ENCODE results near the gene BRSK2.
"Not testable (repeated sequence)": the region's sequence is repeated elsewhere in the genome, so short reads cannot be mapped to it uniquely, and the experiment has no call there.

Gene BRSK2

GRCh38 chr11:1389932-1390568 is at the start of gene BRSK2:
BRSK2 (plus strand) TSS chr11:1389934; CDS start chr11:1390285, 351 bp downstream.
- Mint-ChIP-seq H3K4me1 (peaks cover 28% of the 10 kb centered on the region), H3K9me3 (no peaks in the 10 kb centered on the region), H3K27ac (peak within 1 kb of the TSS; percentile 27), H3K27me3 (peaks cover 32% of the 10 kb centered on the region), H3K4me3 (peak within 1 kb of the TSS; percentile 76), H3K36me3 (no peaks in the 10 kb centered on the region)
- no peak for ATAC-seq

- H3K9me3 Mint-ChIP-seq, result peaks cover 9% of the 10 kb centered on the region
- H3K27me3 Mint-ChIP-seq, result no peaks in the 10 kb centered on the region
- no peak overlapping the region for H3K27ac Mint-ChIP-seq
- H3K4me1 Mint-ChIP-seq, result peaks cover 17% of the 10 kb centered on the region
- no peak for ATAC-seq
- no peak overlapping the region for H3K4me3 Mint-ChIP-seq
- H3K36me3 Mint-ChIP-seq, result peaks cover 10% of the 10 kb centered on the region
Measured at GRCh38 chr11:1340111-1340510, 49.6 kb upstream of the BRSK2 start.

- H3K36me3 Mint-ChIP-seq, H3K27me3 Mint-ChIP-seq, H3K9me3 Mint-ChIP-seq, H3K4me3 Mint-ChIP-seq, H3K27ac Mint-ChIP-seq, ATAC-seq: not testable (repeated sequence)
- H3K4me1 Mint-ChIP-seq, result peaks cover 10% of the 10 kb centered on the region
Measured at GRCh38 chr11:1341226-1341625, 48.5 kb upstream of the BRSK2 start.

DNA sequence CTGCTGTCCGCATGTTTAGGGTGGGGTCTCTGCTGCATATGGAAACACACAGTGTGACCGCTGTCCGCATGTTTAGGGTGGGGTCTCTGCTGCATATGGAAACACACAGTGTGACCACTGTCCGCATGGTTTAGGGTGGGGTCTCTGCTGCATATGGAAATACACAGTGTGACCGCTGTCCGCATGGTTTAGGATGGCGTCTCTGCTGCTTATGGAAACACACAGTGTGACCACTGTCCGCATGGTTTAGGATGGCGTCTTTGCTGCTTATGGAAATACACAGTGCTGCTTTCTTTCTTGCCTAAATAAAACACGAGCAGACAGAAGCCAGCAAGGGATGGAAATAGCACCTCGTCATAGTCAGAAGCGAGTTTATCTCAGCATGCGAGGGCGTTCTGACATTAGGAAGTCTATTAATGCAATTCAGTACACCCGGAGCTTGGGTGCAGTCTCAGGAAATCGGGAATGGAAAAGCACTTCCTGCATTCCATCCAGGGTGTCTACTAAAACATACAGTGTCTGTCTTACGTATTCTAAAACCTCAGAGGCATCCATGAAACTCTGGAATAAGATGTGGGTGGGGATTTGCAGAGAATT is 47.7 kb upstream of the BRSK2 start:
- no peak overlapping the region for H3K4me3 Mint-ChIP-seq
- peaks cover 10% of the 10 kb centered on the region for H3K4me1 Mint-ChIP-seq
- ATAC-seq, result no peak
- no peak overlapping the region for H3K27ac Mint-ChIP-seq
- H3K27me3 Mint-ChIP-seq, result no peaks in the 10 kb centered on the region
- peaks cover 10% of the 10 kb centered on the region for H3K36me3 Mint-ChIP-seq
- H3K9me3 Mint-ChIP-seq, result peaks cover 9% of the 10 kb centered on the region

DNA sequence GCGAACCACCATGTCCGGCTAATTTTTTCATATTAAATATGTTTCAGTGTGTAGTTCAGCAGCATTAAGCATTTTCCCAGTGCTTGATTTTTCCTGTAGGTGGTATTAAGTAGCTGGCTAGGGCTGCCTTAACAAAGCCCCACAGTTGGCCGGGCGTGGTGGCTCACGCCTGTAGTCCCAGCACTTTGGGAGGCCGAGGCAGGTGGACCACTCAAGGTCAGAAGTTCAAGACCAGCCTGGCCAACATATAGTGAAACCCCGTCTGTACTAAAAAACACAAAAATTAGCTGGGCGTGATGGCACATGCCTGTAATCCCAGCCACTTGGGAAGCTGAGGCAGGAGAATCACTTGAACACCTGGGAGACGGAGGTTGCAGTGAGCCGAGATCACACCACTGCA is 46.8 kb upstream of the BRSK2 start:
- Mint-ChIP-seq H3K27me3 (no peaks in the 10 kb centered on the region), H3K27ac (no peak overlapping the region), H3K9me3 (peaks cover 6% of the 10 kb centered on the region), H3K36me3 (peaks cover 5% of the 10 kb centered on the region), H3K4me1 (peaks cover 5% of the 10 kb centered on the region), H3K4me3 (no peak overlapping the region)
- ATAC-seq, result no peak

DNA sequence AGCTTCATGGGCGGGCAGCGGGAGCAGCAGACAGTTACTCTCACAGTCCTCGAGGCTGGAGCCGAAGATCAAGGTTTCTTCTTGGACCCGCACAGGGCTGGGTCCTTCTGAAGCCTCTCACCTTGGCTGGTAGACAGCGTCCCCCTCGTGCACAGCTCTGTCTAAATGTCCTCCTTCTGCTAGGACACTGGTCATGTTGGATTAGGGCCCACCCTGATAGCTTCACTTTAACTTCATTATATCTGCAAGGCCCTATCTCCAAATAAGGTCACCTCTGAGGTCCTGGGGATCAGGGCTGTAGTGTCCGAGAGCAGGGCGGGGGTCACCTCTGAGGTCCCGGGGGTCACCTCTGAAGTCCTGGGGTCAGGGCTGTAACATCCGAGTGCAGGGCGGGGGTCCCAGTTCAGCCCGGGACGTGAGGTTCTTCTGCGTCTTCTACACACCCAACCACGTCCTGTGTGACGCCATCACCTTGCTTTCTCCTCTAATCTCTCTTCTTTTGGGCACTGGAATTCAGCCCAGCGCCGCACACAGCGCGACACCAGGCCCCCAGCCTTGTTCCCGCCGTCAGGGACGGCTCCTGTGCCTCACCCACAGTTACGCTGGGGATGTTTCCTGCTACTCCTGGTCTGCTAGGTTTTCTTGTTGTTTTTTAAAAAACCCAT is 46.2 kb upstream of the BRSK2 start:
- H3K36me3 Mint-ChIP-seq, result no peaks in the 10 kb centered on the region
- ATAC-seq, result no peak
- H3K4me3 Mint-ChIP-seq, result no peak overlapping the region
- no peaks in the 10 kb centered on the region for H3K4me1 Mint-ChIP-seq
- H3K9me3 Mint-ChIP-seq, result no peaks in the 10 kb centered on the region
- H3K27ac Mint-ChIP-seq, result no peak overlapping the region
- H3K27me3 Mint-ChIP-seq, result no peaks in the 10 kb centered on the region

DNA sequence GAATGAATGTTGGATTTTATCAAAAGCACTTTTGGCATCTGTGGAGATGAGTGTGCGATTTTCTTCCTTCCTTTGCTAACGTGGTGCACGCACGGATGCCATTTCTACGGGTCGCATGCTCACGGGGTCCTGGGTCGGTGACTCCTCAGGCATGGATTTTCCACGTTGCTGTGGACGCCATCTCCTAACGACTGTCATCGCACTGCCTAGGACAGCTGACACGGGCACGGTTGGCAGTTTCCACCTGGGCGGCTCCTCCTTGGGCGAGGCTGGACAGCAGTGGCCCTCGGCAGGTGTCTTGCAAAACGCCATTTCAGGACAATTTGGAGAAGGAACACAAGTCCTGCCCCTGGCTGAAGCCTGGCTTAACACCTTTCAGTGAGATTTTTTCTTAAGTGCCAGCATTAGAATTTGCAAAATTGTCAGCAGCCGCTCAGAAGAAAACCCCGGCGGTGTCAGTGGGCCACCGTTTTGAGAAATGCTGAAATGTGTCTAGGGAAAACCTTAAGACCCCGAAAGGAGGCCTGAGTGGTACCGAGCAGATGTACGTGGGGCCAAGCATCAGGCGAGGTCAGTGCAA is 45.6 kb upstream of the BRSK2 start:
- Mint-ChIP-seq H3K36me3 (no peaks in the 10 kb centered on the region), H3K27me3 (no peaks in the 10 kb centered on the region), H3K4me1 (no peaks in the 10 kb centered on the region), H3K9me3 (no peaks in the 10 kb centered on the region), H3K4me3 (no peak overlapping the region), H3K27ac (no peak overlapping the region)
- ATAC-seq, result no peak

DNA sequence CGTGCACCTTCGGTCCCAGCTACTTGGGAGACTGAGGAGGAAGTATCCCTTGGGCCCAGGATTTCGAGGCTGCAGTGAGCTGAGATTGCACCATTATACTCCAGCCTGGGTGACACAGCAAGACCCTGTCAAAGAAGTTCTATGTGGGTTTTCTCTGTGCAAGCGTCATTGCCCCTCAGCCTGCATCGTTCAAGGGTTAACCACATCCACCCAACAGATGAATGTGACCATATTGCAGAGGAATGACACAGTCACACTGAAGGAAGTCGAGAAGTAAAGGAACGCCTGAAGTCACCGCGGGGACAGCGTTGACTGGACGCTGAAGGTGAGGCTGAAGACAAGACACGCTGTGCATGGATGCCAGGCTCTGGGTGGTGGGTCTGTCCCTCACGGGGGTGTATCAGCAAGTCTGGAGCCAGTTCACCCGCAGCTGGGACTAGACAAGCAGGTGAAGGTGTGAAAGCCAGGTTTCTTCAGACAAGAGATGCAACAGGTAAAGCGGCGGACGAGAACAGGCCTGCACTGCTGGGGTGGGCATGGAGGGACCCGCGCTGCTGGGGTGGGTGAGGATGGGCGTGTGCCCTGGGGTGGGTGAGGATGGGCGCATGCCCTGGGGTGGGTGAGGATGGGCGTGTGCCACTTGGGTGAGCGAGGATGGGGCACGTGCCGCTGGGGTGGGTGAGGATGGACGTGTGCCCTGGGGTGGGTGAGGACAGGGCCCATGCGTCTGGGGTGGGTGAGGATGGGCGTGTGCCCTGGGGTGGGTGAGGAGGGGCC is 43.8 kb upstream of the BRSK2 start:
- Mint-ChIP-seq H3K9me3 (no peaks in the 10 kb centered on the region), H3K4me1 (no peaks in the 10 kb centered on the region), H3K36me3 (no peaks in the 10 kb centered on the region), H3K27me3 (no peaks in the 10 kb centered on the region), H3K27ac (no peak overlapping the region), H3K4me3 (no peak overlapping the region)
- ATAC-seq, result peak; percentile 56

- peak; percentile 58 for ATAC-seq
- H3K4me3 Mint-ChIP-seq, result no peak overlapping the region
- H3K36me3 Mint-ChIP-seq, result no peaks in the 10 kb centered on the region
- H3K9me3 Mint-ChIP-seq, result no peaks in the 10 kb centered on the region
- H3K27me3 Mint-ChIP-seq, result no peaks in the 10 kb centered on the region
- no peak overlapping the region for H3K27ac Mint-ChIP-seq
- H3K4me1 Mint-ChIP-seq, result no peaks in the 10 kb centered on the region
Measured at GRCh38 chr11:1346669-1347390, 42.9 kb upstream of the BRSK2 start.

- not testable (repeated sequence) for H3K9me3 Mint-ChIP-seq, H3K27ac Mint-ChIP-seq, H3K36me3 Mint-ChIP-seq, ATAC-seq, H3K4me1 Mint-ChIP-seq, H3K27me3 Mint-ChIP-seq, H3K4me3 Mint-ChIP-seq
Measured at GRCh38 chr11:1347411-1347999, 42.2 kb upstream of the BRSK2 start.

GRCh38 chr11:1348146-1348795 is 41.5 kb upstream of the BRSK2 start:
- no peaks in the 10 kb centered on the region for H3K9me3 Mint-ChIP-seq
- no peaks in the 10 kb centered on the region for H3K36me3 Mint-ChIP-seq
- H3K4me3 Mint-ChIP-seq, result no peak overlapping the region
- ATAC-seq, result no peak
- no peaks in the 10 kb centered on the region for H3K4me1 Mint-ChIP-seq
- peaks cover 5% of the 10 kb centered on the region for H3K27me3 Mint-ChIP-seq
- no peak overlapping the region for H3K27ac Mint-ChIP-seq

- no peak for ATAC-seq
- Mint-ChIP-seq H3K27ac (no peak overlapping the region), H3K9me3 (no peaks in the 10 kb centered on the region), H3K27me3 (peaks cover 11% of the 10 kb centered on the region), H3K36me3 (no peaks in the 10 kb centered on the region), H3K4me3 (no peak overlapping the region), H3K4me1 (no peaks in the 10 kb centered on the region)
Measured at GRCh38 chr11:1348796-1349326, 40.9 kb upstream of the BRSK2 start.

DNA sequence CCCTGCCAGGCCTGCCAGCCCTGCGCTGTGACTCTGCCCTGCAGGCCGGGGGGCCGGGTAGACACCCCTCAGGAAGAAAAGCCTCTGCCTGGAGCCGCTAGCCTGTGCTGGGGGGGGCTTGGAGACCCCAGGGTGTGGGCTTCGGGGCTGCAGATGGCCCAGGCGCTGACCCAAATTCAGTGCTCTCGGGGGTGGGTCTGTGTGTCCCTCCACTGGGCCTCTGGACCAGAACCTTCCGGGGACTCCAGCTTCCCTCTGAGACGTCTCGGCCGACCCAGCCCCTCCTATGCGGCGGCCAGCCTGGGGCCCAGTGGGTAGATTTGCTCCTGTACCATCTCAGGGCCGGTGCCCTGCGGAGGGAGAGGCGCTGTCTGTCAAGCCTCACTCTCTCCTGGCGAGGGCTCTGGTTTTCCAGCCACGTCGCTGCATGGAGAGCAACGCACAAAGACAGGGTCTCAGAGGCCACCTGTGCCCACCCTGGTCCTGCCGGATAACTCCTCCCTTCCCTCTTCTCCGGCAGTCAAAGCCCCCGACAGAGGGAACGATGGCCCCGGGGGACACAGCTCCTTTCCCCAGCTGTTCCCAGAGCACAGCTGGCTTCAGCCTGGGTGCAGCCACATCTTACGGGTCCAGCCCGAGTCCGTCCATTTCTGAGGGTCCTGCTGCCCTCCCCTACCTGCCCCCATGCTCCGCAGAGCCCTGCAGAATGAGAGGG is 40.2 kb upstream of the BRSK2 start:
- H3K4me1 Mint-ChIP-seq, result no peaks in the 10 kb centered on the region
- peaks cover 17% of the 10 kb centered on the region for H3K27me3 Mint-ChIP-seq
- H3K9me3 Mint-ChIP-seq, result no peaks in the 10 kb centered on the region
- H3K27ac Mint-ChIP-seq, result no peak overlapping the region
- no peak for ATAC-seq
- no peaks in the 10 kb centered on the region for H3K36me3 Mint-ChIP-seq
- no peak overlapping the region for H3K4me3 Mint-ChIP-seq
